HEK293T (cell line): ENCODE results near the gene FBXW7.

Experiments
- CTCF ChIA-PET: fragments of 350-600 bp; formaldehyde crosslinking; extraction: SDS; loops from one replicate; lab custom pipeline; 2021; ENCODE audit warnings: antibody characterized with exemption, inconsistent platforms; lab: Yijun Ruan, JAX
- POLR2A ChIA-PET: fragments of 350-600 bp; formaldehyde crosslinking; extraction: SDS; loops from one replicate; lab custom pipeline; 2020; ENCODE audit warnings: antibody characterized with exemption, inconsistent platforms; lab: Yijun Ruan, JAX
- DNase-seq: peaks from one replicate; pipeline ENCODE4 v3.0.0; 2012; ENCODE audit warnings: mixed read lengths; ENCODE audit errors: extremely low spot score
- ARNT ChIP-seq: fragments of 450-650 bp; IDR thresholded peaks from 2 replicates; pipeline ENCODE4 v1.6.1; 2017; ENCODE audit warnings: mild to moderate bottlenecking
- BHLHE40 ChIP-seq: fragments of 450-650 bp; IDR thresholded peaks from 2 replicates; pipeline ENCODE4 v1.6.1; 2016; ENCODE audit warnings: mild to moderate bottlenecking, moderate library complexity, borderline replicate concordance
- CTBP1 ChIP-seq: fragments of 450-650 bp; IDR thresholded peaks from 2 replicates; pipeline ENCODE4 v1.6.1; 2016; ENCODE audit warnings: borderline replicate concordance
- ELF4 ChIP-seq: fragments of 450-650 bp; IDR thresholded peaks from 2 replicates; pipeline ENCODE4 v1.6.1; 2017; ENCODE audit warnings: antibody characterized with exemption
- FOXA1 ChIP-seq: fragments of 450-650 bp; IDR thresholded peaks from 2 replicates; pipeline ENCODE4 v1.6.1; 2016; ENCODE audit warnings: mild to moderate bottlenecking
- FOXK2 ChIP-seq: fragments of 450-650 bp; IDR thresholded peaks from 2 replicates; pipeline ENCODE4 v1.6.1; 2016; ENCODE audit warnings: mild to moderate bottlenecking
- FOXM1 ChIP-seq: fragments of 450-650 bp; IDR thresholded peaks from 2 replicates; pipeline ENCODE4 v1.6.1; 2017; ENCODE audit warnings: mild to moderate bottlenecking, borderline replicate concordance
- HDGF ChIP-seq: fragments of 450-650 bp; IDR thresholded peaks from 2 replicates; pipeline ENCODE4 v1.6.1; 2017; ENCODE audit warnings: antibody characterized with exemption, borderline replicate concordance
- L3MBTL2 ChIP-seq: fragments of 450-650 bp; conservative IDR thresholded peaks from 2 replicates; pipeline ENCODE4 v1.6.1; 2016; ENCODE audit warnings: mild to moderate bottlenecking
- LEF1 ChIP-seq: fragments of 450-650 bp; IDR thresholded peaks from 2 replicates; pipeline ENCODE4 v1.6.1; 2017; ENCODE audit warnings: mild to moderate bottlenecking, borderline replicate concordance
- NFRKB ChIP-seq: fragments of 450-650 bp; IDR thresholded peaks from 2 replicates; pipeline ENCODE4 v1.6.1; 2016; ENCODE audit warnings: mild to moderate bottlenecking, moderate library complexity
- PKNOX1 ChIP-seq: fragments of 450-650 bp; IDR thresholded peaks from 2 replicates; pipeline ENCODE4 v1.6.1; 2016
- SP1 ChIP-seq: fragments of 450-650 bp; IDR thresholded peaks from 2 replicates; pipeline ENCODE4 v1.6.1; 2017
- SUZ12 ChIP-seq: fragments of 450-650 bp; IDR thresholded peaks from 2 replicates; pipeline ENCODE4 v1.6.1; 2016; ENCODE audit warnings: mild to moderate bottlenecking
- TARDBP ChIP-seq: fragments of 450-650 bp; IDR thresholded peaks from 2 replicates; pipeline ENCODE4 v1.6.1; 2016
- ZNF384 ChIP-seq: fragments of 450-650 bp; IDR thresholded peaks from 2 replicates; pipeline ENCODE4 v1.6.1; 2016

Gene FBXW7

GRCh38 chr4:152467101-152467500 is 68.8 kb downstream of the FBXW7 start:
- ChIA-PET POLR2A (no interaction called here), CTCF (no interaction called here)
- TF ChIP-seq CTBP1 (no peak), ARNT (no peak), LEF1 (no peak), ELF4 (no peak), PKNOX1 (no peak), HDGF (no peak), FOXK2 (no peak)
- DNase-seq: no peak

GRCh38 chr4:152464030-152464823 is 71.7 kb downstream of the FBXW7 start:
- TF ChIP-seq ZNF384 (no peak), HDGF (no peak), ARNT (peak; percentile 84)
- no peak for DNase-seq
- CTCF ChIA-PET: interaction anchor here (0.6 kb wide), 1 partner anchor 32 kb away, joined by 3 read pairs; no protein-coding TSS in a partner anchor
- POLR2A ChIA-PET: no interaction called here

- ChIA-PET CTCF (interaction anchor here (0.6 kb wide), 1 partner anchor 32 kb away, joined by 3 read pairs; no protein-coding TSS in a partner anchor), POLR2A (no interaction called here)
- no peak for DNase-seq
- TF ChIP-seq NFRKB (no peak), FOXM1 (no peak), TARDBP (no peak), FOXK2 (no peak), SUZ12 (no peak), ZNF384 (no peak), ELF4 (no peak), ARNT (no peak), SP1 (no peak), LEF1 (no peak), BHLHE40 (no peak), HDGF (no peak)
Measured at GRCh38 chr4:152463562-152463961, 72.3 kb downstream of the FBXW7 start.

GRCh38 chr4:152462695-152463094 is 73.2 kb downstream of the FBXW7 start:
- TF ChIP-seq L3MBTL2 (no peak), LEF1 (no peak), CTBP1 (no peak), TARDBP (no peak), SP1 (no peak), ELF4 (no peak), ARNT (no peak)
- ChIA-PET POLR2A (no interaction called here), CTCF (no interaction called here)
- DNase-seq: no peak

GRCh38 chr4:152462047-152462446 is 73.8 kb downstream of the FBXW7 start:
- ChIA-PET CTCF (no interaction called here), POLR2A (no interaction called here)
- TF ChIP-seq FOXK2 (no peak), BHLHE40 (no peak), SP1 (no peak), ARNT (no peak), ELF4 (no peak), L3MBTL2 (no peak), FOXA1 (no peak), ZNF384 (no peak), LEF1 (no peak), NFRKB (no peak), HDGF (no peak), SUZ12 (no peak), PKNOX1 (no peak), CTBP1 (no peak)
- DNase-seq: no peak

- no peak for DNase-seq
- POLR2A ChIA-PET: interaction anchor here (0.8 kb wide), 1 partner anchor 76 kb away, joined by 3 read pairs; the partner anchor contains the start of gene FBXW7
- TF ChIP-seq TARDBP: no peak
- TF ChIP-seq L3MBTL2: no peak
- no peak for TF ChIP-seq SP1
- TF ChIP-seq HDGF: no peak
- TF ChIP-seq NFRKB: no peak
- CTCF ChIA-PET: no interaction called here
Measured at GRCh38 chr4:152460488-152460887, 75.4 kb downstream of the FBXW7 start.

GRCh38 chr4:152459326-152459725 is 76.6 kb downstream of the FBXW7 start:
- CTCF ChIA-PET: interaction anchor here (1.7 kb wide), 1 partner anchor 180 kb away, joined by 6 read pairs; no protein-coding TSS in a partner anchor
- POLR2A ChIA-PET: no interaction called here
- no peak for DNase-seq
- no peak for TF ChIP-seq ZNF384
- TF ChIP-seq SP1: no peak
- no peak for TF ChIP-seq FOXM1
